Measurements from ENCODE around the gene PADI6.

PADI6 gene

GRCh38 chr1:17425806-17426600 lies 54.0 kb downstream of the PADI6 start:
- FAIRE-seq: no peak
- no peak for DNase-seq (ENCODE audit: insufficient read length, low spot score)
- TF ChIP-seq, protein P1, sequence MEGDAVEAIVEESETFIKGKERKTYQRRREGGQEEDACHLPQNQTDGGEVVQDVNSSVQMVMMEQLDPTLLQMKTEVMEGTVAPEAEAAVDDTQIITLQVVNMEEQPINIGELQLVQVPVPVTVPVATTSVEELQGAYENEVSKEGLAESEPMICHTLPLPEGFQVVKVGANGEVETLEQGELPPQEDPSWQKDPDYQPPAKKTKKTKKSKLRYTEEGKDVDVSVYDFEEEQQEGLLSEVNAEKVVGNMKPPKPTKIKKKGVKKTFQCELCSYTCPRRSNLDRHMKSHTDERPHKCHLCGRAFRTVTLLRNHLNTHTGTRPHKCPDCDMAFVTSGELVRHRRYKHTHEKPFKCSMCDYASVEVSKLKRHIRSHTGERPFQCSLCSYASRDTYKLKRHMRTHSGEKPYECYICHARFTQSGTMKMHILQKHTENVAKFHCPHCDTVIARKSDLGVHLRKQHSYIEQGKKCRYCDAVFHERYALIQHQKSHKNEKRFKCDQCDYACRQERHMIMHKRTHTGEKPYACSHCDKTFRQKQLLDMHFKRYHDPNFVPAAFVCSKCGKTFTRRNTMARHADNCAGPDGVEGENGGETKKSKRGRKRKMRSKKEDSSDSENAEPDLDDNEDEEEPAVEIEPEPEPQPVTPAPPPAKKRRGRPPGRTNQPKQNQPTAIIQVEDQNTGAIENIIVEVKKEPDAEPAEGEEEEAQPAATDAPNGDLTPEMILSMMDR (IDR thresholded peaks at IDR 0.05; ENCODE audit: insufficient read depth, missing control alignments): no peak

- TF ChIP-seq, protein P1 (IDR thresholded peaks at IDR 0.05; ENCODE audit: insufficient read depth, missing control alignments): no peak
- FAIRE-seq: no peak
- DNase-seq (ENCODE audit: insufficient read length, low spot score): no peak
Observed at GRCh38 chr1:17427696-17428660, 56.0 kb downstream of the PADI6 start.

GRCh38 chr1:17429183-17429582 lies 57.2 kb downstream of the PADI6 start:
- FAIRE-seq: no peak
- DNase-seq (ENCODE audit: insufficient read length, low spot score): no peak
- TF ChIP-seq, protein P1 (IDR thresholded peaks at IDR 0.05; ENCODE audit: insufficient read depth, missing control alignments): no peak

GRCh38 chr1:17432412-17432811 lies 60.4 kb downstream of the PADI6 start:
- TF ChIP-seq, protein P1 (IDR thresholded peaks at IDR 0.05; ENCODE audit: insufficient read depth, missing control alignments): no peak
- no peak for DNase-seq (ENCODE audit: insufficient read length, low spot score)
- FAIRE-seq: no peak

- FAIRE-seq (no peak), DNase-seq (ENCODE audit: insufficient read length, low spot score) (no peak)
- TF ChIP-seq, protein P1 (IDR thresholded peaks at IDR 0.05; ENCODE audit: insufficient read depth, missing control alignments): no peak
Observed at GRCh38 chr1:17433261-17433660, 61.3 kb downstream of the PADI6 start.

DNA sequence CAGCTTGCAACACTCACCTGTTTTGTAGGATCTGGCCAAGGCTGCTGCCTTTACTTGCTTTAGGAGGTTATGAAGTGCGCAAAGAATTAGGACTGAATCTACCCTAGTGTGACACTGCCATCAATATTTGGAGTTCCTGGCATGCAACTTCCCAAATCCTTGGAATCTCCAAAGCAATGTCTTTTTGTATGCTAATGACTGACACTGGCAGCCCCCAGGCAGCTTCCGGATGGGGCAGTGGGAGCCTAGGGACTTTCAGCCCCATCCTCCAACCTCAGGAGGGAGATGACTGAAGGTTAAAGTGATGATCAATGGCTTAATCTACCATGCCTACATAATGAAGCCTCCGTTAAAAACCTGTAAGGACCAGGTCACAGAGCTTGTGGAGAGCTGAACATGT lies 62.0 kb downstream of the PADI6 start:
- TF ChIP-seq, protein P1 (IDR thresholded peaks at IDR 0.05; ENCODE audit: insufficient read depth, missing control alignments): no peak
- FAIRE-seq (no peak), DNase-seq (ENCODE audit: insufficient read length, low spot score) (no peak)

Data from D721Med (cell line).